Liver (tissue), 9 donors: ENCODE results near the gene MYMK. TPM values are rescaled to one million over a fixed set of nuclear protein-coding genes. Genes with fewer than 3 reads are reported as not detected.

Experiments
- DNase-seq: peaks from one replicate; pipeline ENCODE4 v3.0.0-alpha.2; 2017; ENCODE audit warnings: low spot score
- H3K27ac ChIP-seq, 2 donors: one replicate each; pipeline ENCODE4 v1.7.0; 2013; ENCODE audit warnings: inconsistent platforms in 2 of 2, low read length in 2 of 2, control low read depth in 1 of 2, low read depth in 1 of 2, mild to moderate bottlenecking in 1 of 2
- H3K27me3 ChIP-seq, 4 donors: one replicate each; pipeline versions ENCODE4 v1.6.1 to v1.7.0; 2013; ENCODE audit warnings: low read length in 3 of 4, inconsistent platforms in 1 of 4, mild to moderate bottlenecking in 1 of 4, moderate library complexity in 1 of 4; ENCODE audit not compliant: control insufficient read depth in 4 of 4, insufficient read depth in 4 of 4
- H3K36me3 ChIP-seq, 4 donors: one replicate each; pipeline versions ENCODE4 v1.6.1 to v1.7.0; 2013; ENCODE audit warnings: low read length in 3 of 4, mild to moderate bottlenecking in 3 of 4, low read depth in 1 of 4, moderate library complexity in 1 of 4; ENCODE audit not compliant: control insufficient read depth in 4 of 4, insufficient read depth in 3 of 4
- H3K4me1 ChIP-seq, 4 donors: one replicate each; pipeline versions ENCODE4 v1.6.1 to v1.7.0; 2013; ENCODE audit warnings: low read length in 3 of 4, mild to moderate bottlenecking in 3 of 4, moderate library complexity in 1 of 4; ENCODE audit not compliant: control insufficient read depth in 4 of 4, insufficient read depth in 4 of 4
- H3K4me3 ChIP-seq, 3 donors: one replicate each; pipeline versions ENCODE4 v1.6.1 to v1.7.0; 2013; ENCODE audit warnings: low read length in 3 of 3, control low read depth in 1 of 3, low read depth in 1 of 3, mild to moderate bottlenecking in 1 of 3
- H3K9ac ChIP-seq, 2 donors: one replicate each; pipeline ENCODE4 v1.7.0; 2013; ENCODE audit warnings: low read length in 2 of 2, mild to moderate bottlenecking in 2 of 2, moderate library complexity in 2 of 2, control low read depth in 1 of 2, low read depth in 1 of 2
- H3K9me3 ChIP-seq, 4 donors: one replicate each; pipeline versions ENCODE4 v1.6.1 to v1.7.0; 2013; ENCODE audit warnings: low read length in 3 of 4; ENCODE audit not compliant: control insufficient read depth in 4 of 4
- ATF3 ChIP-seq: IDR thresholded peaks from 2 replicates; pipeline ENCODE4 v1.6.1; 2016; ENCODE audit warnings: antibody characterized with exemption
- CTCF ChIP-seq: fragments of 150-350 bp; IDR thresholded peaks from 2 replicates; pipeline ENCODE4 v1.5.1; 2017; ENCODE audit warnings: improper control_type of control experiment, low read depth, low read length; ENCODE audit not compliant: missing input control
- EGR1 ChIP-seq, 2 donors: IDR thresholded peaks; 2 replicates each; pipeline ENCODE4 v1.6.1; 2016 to 2018; ENCODE audit warnings: antibody characterized with exemption in 2 of 2, low read depth in 2 of 2
- FOXA2 ChIP-seq: IDR thresholded peaks from 2 replicates; pipeline ENCODE4 v1.6.1; 2016; ENCODE audit warnings: antibody characterized with exemption
- GABPA ChIP-seq, 2 donors: IDR thresholded peaks in 1 of 2; conservative IDR thresholded peaks in 1 of 2; 2 replicates each; pipeline ENCODE4 v1.6.1; 2016; ENCODE audit warnings: antibody characterized with exemption in 2 of 2, mild to moderate bottlenecking in 1 of 2, moderate library complexity in 1 of 2
- HNF4A ChIP-seq, 2 donors: conservative IDR thresholded peaks; 2 replicates each; pipeline ENCODE4 v1.6.1; 2016; ENCODE audit warnings: antibody characterized with exemption in 2 of 2, mild to moderate bottlenecking in 2 of 2
- HNF4G ChIP-seq: IDR thresholded peaks from 2 replicates; pipeline ENCODE4 v1.6.1; 2016; ENCODE audit warnings: antibody characterized with exemption
- JUND ChIP-seq, 2 donors: IDR thresholded peaks; 2 replicates each; pipeline ENCODE4 v1.6.1; 2016; ENCODE audit warnings: antibody characterized with exemption in 2 of 2
- MAX ChIP-seq: IDR thresholded peaks from 2 replicates; pipeline ENCODE4 v1.6.1; 2016; ENCODE audit warnings: antibody characterized with exemption
- NR2F2 ChIP-seq: IDR thresholded peaks from 2 replicates; pipeline ENCODE4 v1.6.1; 2016; ENCODE audit warnings: antibody characterized with exemption
- RAD21 ChIP-seq, 2 donors: IDR thresholded peaks; 2 replicates each; pipeline ENCODE4 v1.6.1; 2016; ENCODE audit warnings: antibody characterized with exemption in 2 of 2, mild to moderate bottlenecking in 2 of 2
- RXRA ChIP-seq, 2 donors: IDR thresholded peaks; 2 replicates each; pipeline ENCODE4 v1.6.1; 2017 to 2018; ENCODE audit warnings: antibody characterized with exemption in 2 of 2, mild to moderate bottlenecking in 1 of 2
- SP1 ChIP-seq: IDR thresholded peaks from 2 replicates; pipeline ENCODE4 v1.6.1; 2018; ENCODE audit warnings: antibody characterized with exemption, mild to moderate bottlenecking
- TAF1 ChIP-seq: conservative IDR thresholded peaks from 2 replicates; pipeline ENCODE4 v1.6.1; 2016; ENCODE audit warnings: antibody characterized with exemption, mild to moderate bottlenecking
- YY1 ChIP-seq: IDR thresholded peaks from 2 replicates; pipeline ENCODE4 v1.6.1; 2016; ENCODE audit warnings: antibody characterized with exemption, mild to moderate bottlenecking
- ZBTB33 ChIP-seq: IDR thresholded peaks from 2 replicates; pipeline ENCODE4 v1.6.1; 2016; ENCODE audit warnings: antibody characterized with exemption
- WGBS: extraction: QIAGEN DNeasy Blood & Tissue Kit; methylation state at CpG from one replicate; pipeline ENCODE4 v1.1.7; 2013; 5-methylcytosine and 5-hydroxymethylcytosine counted together
- polyA plus RNA-seq, 2 donors: library from polyadenylated mRNA; stranded (reverse) in 1 of 2; unstranded in 1 of 2; fragments of 200-250 nt in 1 of 2; fragments of >200 nt in 1 of 2; fragmentation: Nextera tagmentation in 1 of 2; extraction: Ambion mirVana in 1 of 2; gene quantifications; one replicate each; pipeline versions ENCODE4 v1.2.1 to v1.2.3, GENCODE V29; 2013 to 2015
- total RNA-seq, 2 donors: library from RNA; depleted of rRNA; stranded (reverse); fragments of >200 nt; gene quantifications; one replicate each; pipeline ENCODE4 v1.2.3, GENCODE V29; 2014
- donor health status: healthy.
- donor health status: healthy.
- donor health status: healthy.
- donor health status: healthy.
- donor health status: healthy.

Gene MYMK
- total and polyA plus RNA-seq, 4 donors: not detected

- no peaks in the 10 kb centered on the region for H3K9me3 ChIP-seq
- peaks cover 0 to 16% (median 7%) of the 10 kb centered on the region in 4 donors for H3K36me3 ChIP-seq
- no peaks in the 10 kb centered on the region for H3K27me3 ChIP-seq
- DNase-seq: no peak
- H3K9ac ChIP-seq: no peak overlapping the region
- H3K4me1 ChIP-seq: peaks cover 0 to 23% (median 10%) of the 10 kb centered on the region in 4 donors
- H3K27ac ChIP-seq: no peak overlapping the region
- H3K4me3 ChIP-seq: no peak overlapping the region
- WGBS: 44% methylated on average over 8 of the region's 8 CpGs
- TF ChIP-seq TAF1: no peak
- TF ChIP-seq RXRA (IDR thresholded peaks at IDR 0.05): peak in 1 of 2 donors; percentile 86
- TF ChIP-seq CTCF: no peak
- no peak for TF ChIP-seq SP1
- no peak for TF ChIP-seq GABPA (IDR thresholded peaks at IDR 0.05 in 1 of 2, conservative IDR thresholded peaks at IDR 0.05 in 1 of 2)
- no peak for TF ChIP-seq MAX
- TF ChIP-seq HNF4A (conservative IDR thresholded peaks at IDR 0.05): peak in 1 of 2 donors; percentile 35
- TF ChIP-seq JUND (IDR thresholded peaks at IDR 0.05): no peak
Observed at GRCh38 chr9:133546287-133546680, 21.5 kb upstream of the MYMK start.

- 62% methylated on average over 25 of the region's 25 CpGs for WGBS
- Histone ChIP-seq H3K27me3 (no peaks in the 10 kb centered on the region), H3K27ac (peak overlapping the region in 1 of 2 donors; percentile 38), H3K36me3 (peaks cover 0 to 18% (median 7%) of the 10 kb centered on the region in 4 donors), H3K9me3 (no peaks in the 10 kb centered on the region), H3K4me3 (no peak overlapping the region), H3K4me1 (peaks cover 0 to 23% (median 10%) of the 10 kb centered on the region in 4 donors), H3K9ac (no peak overlapping the region)
- TF ChIP-seq JUND (IDR thresholded peaks at IDR 0.05) (no peak), NR2F2 (peak; percentile 94), TAF1 (no peak), GABPA (IDR thresholded peaks at IDR 0.05 in 1 of 2, conservative IDR thresholded peaks at IDR 0.05 in 1 of 2) (no peak), EGR1 (IDR thresholded peaks at IDR 0.05; ENCODE audit: low read depth in 2 of 2) (no peak), RXRA (IDR thresholded peaks at IDR 0.05) (peak in 1 of 2 donors; percentile 7)
- no peak for DNase-seq
Observed at GRCh38 chr9:133545494-133546286, 20.9 kb upstream of the MYMK start.

- TF ChIP-seq EGR1 (IDR thresholded peaks at IDR 0.05; ENCODE audit: low read depth in 2 of 2): no peak
- no peak for TF ChIP-seq RAD21 (IDR thresholded peaks at IDR 0.05)
- no peak for TF ChIP-seq JUND (IDR thresholded peaks at IDR 0.05)
- no peak for TF ChIP-seq NR2F2
- TF ChIP-seq GABPA (IDR thresholded peaks at IDR 0.05 in 1 of 2, conservative IDR thresholded peaks at IDR 0.05 in 1 of 2): no peak
- TF ChIP-seq RXRA (IDR thresholded peaks at IDR 0.05): no peak
- no peak for TF ChIP-seq ATF3
- no peak for TF ChIP-seq SP1
- no peak for TF ChIP-seq ZBTB33
- TF ChIP-seq YY1: no peak
- TF ChIP-seq FOXA2: no peak
- TF ChIP-seq HNF4G: no peak
- Histone ChIP-seq H3K27ac (no peak overlapping the region), H3K27me3 (no peaks in the 10 kb centered on the region), H3K9ac (no peak overlapping the region), H3K4me1 (peaks cover 0 to 32% (median 12%) of the 10 kb centered on the region in 4 donors), H3K36me3 (peaks cover 0 to 18% (median 3%) of the 10 kb centered on the region in 4 donors), H3K4me3 (no peak overlapping the region), H3K9me3 (no peaks in the 10 kb centered on the region)
- WGBS: 89% methylated on average over 16 of the region's 16 CpGs
- no peak for DNase-seq
Observed at GRCh38 chr9:133543772-133544467, 19.2 kb upstream of the MYMK start.
